Kidney (tissue), 14 donors: Measurements from ENCODE around the gene CEP68. TPM values are rescaled to one million over a fixed set of nuclear protein-coding genes. Genes with fewer than 3 reads are reported as not detected.

Source experiments
- DNase-seq, 5 donors: peaks; one replicate each; pipeline ENCODE4 v3.0.0-alpha.2; 2013 to 2020
- FAIRE-seq: peaks from 2 replicates; lab custom pipeline; 2012; peaks lifted over from hg19 to GRCh38; lab: Jason Lieb, UNC
- H3K27ac ChIP-seq, 2 donors: one replicate each; pipeline ENCODE4 v1.7.0; 2013; ENCODE audit warnings: low read depth in 2 of 2, low read length in 2 of 2, inconsistent platforms in 1 of 2
- H3K27me3 ChIP-seq: one replicate; pipeline ENCODE4 v1.7.1; 2013; ENCODE audit warnings: low read length, inconsistent platforms; ENCODE audit not compliant: control insufficient read depth, insufficient read depth
- H3K36me3 ChIP-seq, 3 donors: one replicate each; pipeline versions ENCODE4 v1.7.0 to v1.7.1; 2013; ENCODE audit warnings: low read length in 3 of 3, control low read depth in 1 of 3, inconsistent platforms in 1 of 3; ENCODE audit not compliant: insufficient read depth in 3 of 3, control insufficient read depth in 2 of 3
- H3K4me1 ChIP-seq, 3 donors: one replicate each; pipeline versions ENCODE4 v1.7.0 to v1.7.1; 2013; ENCODE audit warnings: low read length in 3 of 3, inconsistent platforms in 1 of 3, low read depth in 1 of 3; ENCODE audit not compliant: control insufficient read depth in 2 of 3, insufficient read depth in 2 of 3
- H3K4me3 ChIP-seq, 3 donors: one replicate each; pipeline versions ENCODE4 v1.7.0 to v1.8.1; 2013; ENCODE audit warnings: low read length in 3 of 3, control low read depth in 1 of 3, inconsistent platforms in 1 of 3
- H3K9ac ChIP-seq, 3 donors: one replicate each; pipeline versions ENCODE4 v1.7.0 to v1.7.1; 2013; ENCODE audit warnings: low read length in 3 of 3, control low read depth in 1 of 3, inconsistent platforms in 1 of 3
- H3K9me3 ChIP-seq, 3 donors: one replicate each; pipeline versions ENCODE4 v1.7.0 to v1.7.1; 2013; ENCODE audit warnings: low read length in 3 of 3, control low read depth in 1 of 3, inconsistent platforms in 1 of 3; ENCODE audit not compliant: control insufficient read depth in 2 of 3, insufficient read depth in 1 of 3
- CTCF ChIP-seq: IDR thresholded peaks from 3 replicates; pipeline ENCODE4 v1.5.1; 2012; ENCODE audit warnings: mild to moderate bottlenecking, moderate library complexity, borderline replicate concordance; ENCODE audit not compliant: insufficient read depth; ENCODE audit errors: extremely low read depth
- intact Hi-C: fragments of 100-400 bp; cut with DNase I; formaldehyde crosslinking; loops from one replicate; pipeline ENCODE4 v1.11.1; 2022
- polyA plus RNA-seq: library from polyadenylated mRNA; stranded (reverse); fragments of 350-450 nt; fragmentation: Illumina TruSeq; extraction: RNeasy Lipid Tissue Mini Kit (QIAGEN cat#74804); gene quantifications from one replicate; pipeline ENCODE4 v1.2.3, GENCODE V29; 2014; ENCODE audit warnings: low read depth, low replicate concordance; ENCODE audit not compliant: insufficient read depth
- total RNA-seq: library from RNA; stranded (reverse); fragmentation: NEBNext Ultra II Directional; extraction: Animal tissue kit (Norgen Biotek cat#: 25700); gene quantifications from one replicate; pipeline ENCODE4 v1.2.1, GENCODE V29; 2021
- donor health status: control.
- donor health status: control.
- donor health status: control.
- donor health status: control.
- donor health status: control.
- donor health status: DM: yes; HTN: yes; CAD: no.
- donor health status: Normal renal cell carcinoma (clear cell type).

The CEP68 gene
- total and polyA plus RNA-seq, 2 donors from 2014 or later, result 5.6 to 20.3 TPM

- Histone ChIP-seq H3K9me3 (no peaks in the 10 kb centered on the region), H3K27ac (no peak overlapping the region), H3K4me3 (no peak overlapping the region), H3K4me1 (peaks cover 0 to 12% (median 9%) of the 10 kb centered on the region in 3 donors), H3K27me3 (no peaks in the 10 kb centered on the region), H3K9ac (no peak overlapping the region), H3K36me3 (peaks cover 3 to 29% (median 23%) of the 10 kb centered on the region in 3 donors)
- no peak for TF ChIP-seq CTCF
- no peak for FAIRE-seq
- DNase-seq, result no peak
- intact Hi-C loops, result no loop called here
Measured at GRCh38 chr2:65079017-65079416, 22.8 kb downstream of the CEP68 start.

- Histone ChIP-seq H3K27me3 (no peaks in the 10 kb centered on the region), H3K4me1 (peaks cover 0 to 3% (median 2%) of the 10 kb centered on the region in 3 donors), H3K9me3 (no peaks in the 10 kb centered on the region), H3K4me3 (no peak overlapping the region), H3K9ac (no peak overlapping the region), H3K36me3 (peaks cover 5 to 38% (median 33%) of the 10 kb centered on the region in 3 donors), H3K27ac (no peak overlapping the region)
- intact Hi-C loops, result no loop called here
- DNase-seq (peak in 1 of 5 donors; percentile 57), FAIRE-seq (no peak)
- TF ChIP-seq CTCF, result no peak
Measured at GRCh38 chr2:65081232-65081685, 25.0 kb downstream of the CEP68 start.

GRCh38 chr2:65085148-65085547 is 28.9 kb downstream of the CEP68 start:
- no peaks in the 10 kb centered on the region for H3K9me3 ChIP-seq
- H3K4me1 ChIP-seq, result peaks cover 0 to 6% (median 0%) of the 10 kb centered on the region in 3 donors
- no peak for TF ChIP-seq CTCF
- no peak for FAIRE-seq
- no peak for DNase-seq
- H3K27me3 ChIP-seq, result no peaks in the 10 kb centered on the region
- intact Hi-C loops, result no loop called here
- no peak overlapping the region for H3K27ac ChIP-seq
- peaks cover 4 to 44% (median 36%) of the 10 kb centered on the region in 3 donors for H3K36me3 ChIP-seq
- no peak overlapping the region for H3K4me3 ChIP-seq
- H3K9ac ChIP-seq, result no peak overlapping the region

- no peak for TF ChIP-seq CTCF
- intact Hi-C loops, result no loop called here
- H3K4me3 ChIP-seq, result no peak overlapping the region
- H3K4me1 ChIP-seq, result peaks cover 0 to 6% (median 0%) of the 10 kb centered on the region in 3 donors
- DNase-seq (no peak), FAIRE-seq (no peak)
- H3K27me3 ChIP-seq, result no peaks in the 10 kb centered on the region
- no peaks in the 10 kb centered on the region for H3K9me3 ChIP-seq
- H3K36me3 ChIP-seq, result peaks cover 13 to 33% (median 22%) of the 10 kb centered on the region in 3 donors
- no peak overlapping the region for H3K9ac ChIP-seq
- no peak overlapping the region for H3K27ac ChIP-seq
Measured at GRCh38 chr2:65092791-65093190, 36.6 kb downstream of the CEP68 start.
